H1 (cell line): ENCODE results near the gene MEP1A. TPM values are rescaled to one million over a fixed set of nuclear protein-coding genes. Genes with fewer than 3 reads are reported as not detected.

ENCODE experiments used
- CTCF ChIA-PET: fragments of 300-600 bp; sonication (Branson Sonifier 250); formaldehyde crosslinking; loops from one replicate; lab custom pipeline; 2021; ENCODE audit not compliant: partially characterized antibody; lab: Charles Lee
- POLR2A ChIA-PET: fragments of 300-600 bp; sonication (Branson Sonifier 250); formaldehyde crosslinking; loops from one replicate; lab custom pipeline; 2021; ENCODE audit warnings: inconsistent platforms; ENCODE audit not compliant: partially characterized antibody; lab: Charles Lee
- DNase-seq, 2 experiments: peaks; one replicate each; pipeline versions ENCODE4 v3.0.0 to v3.0.0-alpha.2; 2010 to 2022; ENCODE audit warnings: low spot score in 2 of 2, low read depth in 1 of 2, mixed read lengths in 1 of 2
- FAIRE-seq: peaks from 2 replicates; lab custom pipeline; 2011; peaks lifted over from hg19 to GRCh38; lab: Jason Lieb, UNC
- H2AFZ ChIP-seq: 2 replicates; pipeline ENCODE4 v1.8.1; 2012; ENCODE audit warnings: low read length, inconsistent platforms
- H2AK5ac ChIP-seq: 2 replicates; pipeline ENCODE4 v1.6.1; 2013; ENCODE audit warnings: low read depth, low read length
- H2BK120ac ChIP-seq: replicated peaks from 2 replicates; pipeline ENCODE3; 2013; ENCODE audit warnings: low read depth, low read length, inconsistent platforms
- H2BK12ac ChIP-seq: 2 replicates; pipeline ENCODE4 v1.6.1; 2013; ENCODE audit warnings: low read depth, low read length
- H2BK15ac ChIP-seq: 2 replicates; pipeline ENCODE4 v1.6.1; 2013; ENCODE audit warnings: low read length
- H2BK20ac ChIP-seq: 2 replicates; pipeline ENCODE4 v1.6.1; 2013; ENCODE audit warnings: low read length
- H2BK5ac ChIP-seq: 2 replicates; pipeline ENCODE4 v1.6.1; 2013; ENCODE audit warnings: low read depth, low read length
- H3K14ac ChIP-seq: 2 replicates; pipeline ENCODE4 v1.6.1; 2013; ENCODE audit warnings: inconsistent platforms; ENCODE audit not compliant: insufficient read length
- H3K18ac ChIP-seq: 2 replicates; pipeline ENCODE4 v1.6.1; 2013; ENCODE audit warnings: low read length; ENCODE audit errors: extremely low read depth
- H3K23ac ChIP-seq: 2 replicates; pipeline ENCODE4 v1.6.1; 2013; ENCODE audit warnings: inconsistent platforms; ENCODE audit not compliant: insufficient read length
- H3K23me2 ChIP-seq: 2 replicates; pipeline ENCODE4 v1.6.1; 2013; ENCODE audit warnings: low read depth, low read length
- H3K27ac ChIP-seq: 2 replicates; pipeline ENCODE4 v1.6.1; 2011; ENCODE audit warnings: low read depth, low read length, inconsistent platforms
- H3K27me3 ChIP-seq, 4 experiments: replicated peaks in 1 of 4; 1 replicate in 1 of 4; 2 replicates in 3 of 4; pipeline versions ENCODE4 v1.6.1 to v1.8.1; 2011 to 2013; ENCODE audit warnings: low read length in 3 of 4, mild to moderate bottlenecking in 3 of 4, inconsistent platforms in 2 of 4, mixed read lengths in 2 of 4, moderate library complexity in 1 of 4; ENCODE audit not compliant: control insufficient read depth in 3 of 4, insufficient read depth in 3 of 4; ENCODE audit errors: extremely low read depth in 1 of 4
- H3K36me3 ChIP-seq, 4 experiments: 2 replicates each; pipeline versions ENCODE4 v1.6.1 to v1.8.1; 2011 to 2013; ENCODE audit warnings: mild to moderate bottlenecking in 4 of 4, low read length in 3 of 4, moderate library complexity in 2 of 4, control low read depth in 1 of 4, inconsistent platforms in 1 of 4; ENCODE audit not compliant: insufficient read depth in 4 of 4, control insufficient read depth in 2 of 4
- H3K4ac ChIP-seq: replicated peaks from 2 replicates; pipeline ENCODE3; 2013; ENCODE audit warnings: low read length, low read depth, mixed read lengths, inconsistent platforms; ENCODE audit not compliant: insufficient read length
- H3K4me1 ChIP-seq, 4 experiments: replicated peaks in 1 of 4; 1 replicate in 1 of 4; 2 replicates in 3 of 4; pipeline versions ENCODE4 v1.6.1 to v1.8.1; 2011 to 2013; ENCODE audit warnings: low read length in 3 of 4, inconsistent platforms in 2 of 4, mixed read lengths in 1 of 4; ENCODE audit not compliant: insufficient read depth in 4 of 4, control insufficient read depth in 3 of 4
- H3K4me2 ChIP-seq, 2 experiments: 2 replicates each; pipeline versions ENCODE4 v1.6.1 to v1.8.1; 2011 to 2013; ENCODE audit warnings: low read depth in 2 of 2, low read length in 2 of 2, control low read depth in 1 of 2, inconsistent platforms in 1 of 2, mild to moderate bottlenecking in 1 of 2; ENCODE audit not compliant: insufficient read depth in 1 of 2
- H3K4me3 ChIP-seq, 4 experiments: fragments of 200-600, 300-600 bp in 1 of 4; sonication (generic), shearing (Covaris generic), sonication (Bioruptor Twin) in 1 of 4; 2 replicates each; pipeline versions ENCODE4 v1.5.1 to v1.8.1; 2011 to 2016; ENCODE audit warnings: low read length in 4 of 4, low read depth in 3 of 4, control low read depth in 2 of 4, inconsistent platforms in 2 of 4, mild to moderate bottlenecking in 2 of 4, mixed read lengths in 1 of 4, moderate library complexity in 1 of 4; ENCODE audit not compliant: insufficient read depth in 2 of 4; ENCODE audit errors: extremely low read depth in 1 of 4
- H3K56ac ChIP-seq: replicated peaks from 2 replicates; pipeline ENCODE3; 2013; ENCODE audit warnings: low read depth, mild to moderate bottlenecking, mixed read lengths, low read length, inconsistent platforms; ENCODE audit not compliant: insufficient read length
- H3K79me1 ChIP-seq: 2 replicates; pipeline ENCODE4 v1.6.1; 2013; ENCODE audit warnings: low read depth, low read length, control low read depth
- H3K79me2 ChIP-seq, 2 experiments: 2 replicates each; pipeline versions ENCODE4 v1.6.1 to v1.8.1; 2012 to 2013; ENCODE audit warnings: low read length in 2 of 2, mild to moderate bottlenecking in 2 of 2, inconsistent platforms in 1 of 2; ENCODE audit not compliant: insufficient read depth in 2 of 2, control insufficient read depth in 1 of 2
- H3K9ac ChIP-seq, 4 experiments: replicated peaks in 1 of 4; 1 replicate in 1 of 4; 2 replicates in 3 of 4; pipeline versions ENCODE4 v1.6.1 to v1.8.1; 2011 to 2013; ENCODE audit warnings: low read depth in 3 of 4, low read length in 3 of 4, control low read depth in 2 of 4, mild to moderate bottlenecking in 2 of 4, moderate library complexity in 2 of 4, inconsistent platforms in 1 of 4; ENCODE audit errors: extremely low read depth in 1 of 4
- H3K9me3 ChIP-seq, 2 experiments: 2 replicates each; pipeline versions ENCODE4 v1.6.1 to v1.8.1; 2012 to 2013; ENCODE audit warnings: mild to moderate bottlenecking in 2 of 2, moderate library complexity in 2 of 2, control low read depth in 1 of 2, inconsistent platforms in 1 of 2, low read depth in 1 of 2, low read length in 1 of 2, mixed read lengths in 1 of 2; ENCODE audit not compliant: insufficient read depth in 2 of 2
- H4K20me1 ChIP-seq, 2 experiments: replicated peaks in 1 of 2; 2 replicates each; pipeline versions ENCODE3 to v1.8.1; 2011 to 2013; ENCODE audit warnings: inconsistent platforms in 2 of 2, low read length in 2 of 2, mild to moderate bottlenecking in 1 of 2; ENCODE audit not compliant: insufficient read depth in 2 of 2, control insufficient read depth in 1 of 2
- H4K5ac ChIP-seq: 2 replicates; pipeline ENCODE4 v1.6.1; 2013; ENCODE audit warnings: low read length, low read depth, mixed read lengths, inconsistent platforms; ENCODE audit not compliant: insufficient read length
- H4K8ac ChIP-seq: 2 replicates; pipeline ENCODE4 v1.8.0; 2013; ENCODE audit warnings: mild to moderate bottlenecking, moderate library complexity, low read length, inconsistent platforms; ENCODE audit not compliant: insufficient read depth; ENCODE audit errors: extremely low read depth
- H4K91ac ChIP-seq: replicated peaks from 2 replicates; pipeline ENCODE3; 2013; ENCODE audit warnings: low read length, mixed read lengths, inconsistent platforms; ENCODE audit not compliant: insufficient read length
- ATF3 ChIP-seq: IDR thresholded peaks from 2 replicates; pipeline ENCODE4 v1.6.1; 2011; ENCODE audit warnings: low read depth, mild to moderate bottlenecking, low read length; ENCODE audit not compliant: insufficient read depth
- BRCA1 ChIP-seq: IDR thresholded peaks from 2 replicates; pipeline ENCODE4 v1.6.1; 2012; ENCODE audit warnings: low read depth, low read length, improper control_type of control experiment
- CBX8 ChIP-seq: fragments of 300-800, 300-1000 bp; sonication (generic); IDR thresholded peaks from 2 replicates; pipeline ENCODE4 v1.7.1; 2016; ENCODE audit warnings: low read depth, low read length, borderline replicate concordance
- CHD1 ChIP-seq: IDR thresholded peaks from 2 replicates; pipeline ENCODE4 v1.6.1; 2012; ENCODE audit warnings: low read depth, low read length, improper control_type of control experiment
- MAX ChIP-seq: IDR thresholded peaks from 2 replicates; pipeline ENCODE4 v1.6.1; 2012; ENCODE audit warnings: inconsistent platforms
- RAD21 ChIP-seq, 2 experiments: IDR thresholded peaks in 1 of 2; conservative IDR thresholded peaks in 1 of 2; 2 replicates each; pipeline ENCODE4 v1.6.1; 2011; ENCODE audit warnings: low read depth in 2 of 2, low read length in 2 of 2, improper control_type of control experiment in 1 of 2, inconsistent platforms in 1 of 2, mild to moderate bottlenecking in 1 of 2, moderate library complexity in 1 of 2
- RXRA ChIP-seq: IDR thresholded peaks from 2 replicates; pipeline ENCODE4 v1.6.1; 2011; ENCODE audit warnings: low read depth, mild to moderate bottlenecking, low read length, moderate library complexity; ENCODE audit not compliant: insufficient read depth
- SAP30 ChIP-seq: fragments of 300-600 bp; sonication (generic); IDR thresholded peaks from 2 replicates; pipeline ENCODE4 v1.7.1; 2012; ENCODE audit warnings: low read length, moderate library complexity, mild to moderate bottlenecking, inconsistent platforms; ENCODE audit not compliant: insufficient read depth, insufficient replicate concordance
- SIN3A ChIP-seq, 2 experiments: IDR thresholded peaks in 1 of 2; conservative IDR thresholded peaks in 1 of 2; 2 replicates each; pipeline ENCODE4 v1.6.1; 2011 to 2012; ENCODE audit warnings: low read length in 2 of 2, improper control_type of control experiment in 1 of 2, low read depth in 1 of 2, mild to moderate bottlenecking in 1 of 2
- TBP ChIP-seq: IDR thresholded peaks from 2 replicates; pipeline ENCODE4 v1.6.1; 2011; ENCODE audit warnings: low read depth, low read length, improper control_type of control experiment
- TEAD4 ChIP-seq: IDR thresholded peaks from 2 replicates; pipeline ENCODE4 v1.6.1; 2012; ENCODE audit warnings: low read depth, low read length, inconsistent platforms, mixed read lengths
- WGBS, 2 experiments: shearing (Covaris generic) in 1 of 2; methylation state at CpG; one replicate each; pipeline versions ENCODE4 v1.1.6 to v1.1.7; 2013 to 2015; ENCODE audit warnings: low lambda C conversion rate in 2 of 2, mixed read lengths in 2 of 2, inconsistent platforms in 1 of 2, low coverage in 1 of 2, missing lambda C conversion rate in 1 of 2; ENCODE audit not compliant: insufficient replicate concordance in 2 of 2, insufficient coverage in 1 of 2, insufficient read length in 1 of 2; ENCODE audit errors: extremely low coverage in 1 of 2, missing lambda C conversion rate in 1 of 2; 5-methylcytosine and 5-hydroxymethylcytosine counted together
- polyA plus RNA-seq, 7 experiments: library from polyadenylated mRNA; depleted of rRNA in 3 of 7; stranded (reverse) in 5 of 7; unstranded in 2 of 7; fragments of >200 nt in 5 of 7; fragments of 200-250 nt in 2 of 7; gene quantifications; 1 replicate in 5 of 7; 2 replicates in 1 of 7; 4 replicates in 1 of 7; pipeline versions ENCODE4 v1.2.1 to v1.2.3, GENCODE V29; 2011 to 2013; ENCODE audit warnings: missing spikeins in 2 of 7, mixed read lengths in 2 of 7
- total RNA-seq: library from RNA; stranded (reverse); fragmentation: NEBNext Ultra II Directional; extraction: Animal tissue kit (Norgen Biotek cat#: 25700); gene quantifications from 2 replicates; pipeline ENCODE4 v1.2.1, GENCODE V29; 2021

MEP1A gene
- total and polyA plus RNA-seq, 2 of the 8 experiments (the other 6 are each of a cell fraction or from before 2014, with no cell fraction given): 0.03 TPM; not detected in 1

DNA sequence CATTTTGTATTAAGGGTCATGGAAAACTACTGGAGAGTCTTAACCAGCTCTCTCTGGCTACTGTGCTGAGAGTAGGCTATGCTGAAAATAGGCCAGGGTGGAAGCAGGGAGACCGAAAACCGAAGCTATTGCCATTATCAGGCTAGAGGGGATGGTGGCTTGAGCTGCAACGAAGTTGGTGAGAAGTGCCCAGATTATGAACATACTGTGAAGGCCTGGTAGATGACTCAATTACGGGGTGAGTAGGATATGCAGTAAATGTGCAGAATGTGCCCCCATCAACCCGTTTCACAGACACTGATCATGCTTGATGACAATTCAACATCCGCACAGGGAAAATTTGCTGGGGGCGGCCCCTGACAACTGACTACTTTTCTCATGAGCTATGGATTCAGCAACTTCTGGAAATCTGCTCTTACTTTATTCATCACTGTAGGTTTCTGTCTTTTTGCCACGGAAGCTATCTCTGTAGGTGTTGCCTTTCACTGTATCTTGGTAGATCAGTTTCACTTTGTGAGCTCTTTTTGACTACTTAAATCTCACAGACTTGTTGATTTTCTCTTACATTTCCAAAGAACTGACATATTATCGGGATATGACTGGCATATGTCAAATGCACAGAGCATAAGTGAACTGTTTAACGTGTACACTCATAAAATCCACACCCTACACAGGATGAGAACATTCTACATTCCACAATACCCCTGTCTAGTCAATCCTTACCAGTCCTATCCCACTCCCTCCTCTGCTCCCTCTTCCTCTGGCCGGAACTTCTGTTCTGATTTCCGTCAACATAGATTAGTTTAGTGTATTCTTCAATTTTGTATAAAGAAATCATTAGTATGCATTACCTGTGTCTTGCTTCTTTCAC, 15.5 kb upstream of the MEP1A start:
- Histone ChIP-seq H3K56ac (no peak overlapping the region), H3K27ac (no peak overlapping the region), H4K91ac (no peak overlapping the region), H3K9ac (no peak overlapping the region), H3K4me1 (no peaks in the 10 kb centered on the region), H3K18ac (no peak overlapping the region), H3K27me3 (no peaks in the 10 kb centered on the region), H2AK5ac (no peak overlapping the region), H2BK5ac (no peak overlapping the region), H4K5ac (no peak overlapping the region), H3K4ac (no peak overlapping the region), H3K4me3 (no peak overlapping the region), H3K14ac (no peak overlapping the region), H2BK15ac (no peak overlapping the region), H2BK20ac (no peak overlapping the region), H3K9me3 (no peaks in the 10 kb centered on the region), H3K23me2 (no peaks in the 10 kb centered on the region), H3K23ac (no peak overlapping the region), H4K20me1 (no peaks in the 10 kb centered on the region), H2AFZ (no peak overlapping the region), H3K79me1 (no peaks in the 10 kb centered on the region), H3K4me2 (no peak overlapping the region), H2BK12ac (no peak overlapping the region), H3K79me2 (no peaks in the 10 kb centered on the region), H3K36me3 (no peaks in the 10 kb centered on the region), H2BK120ac (no peak overlapping the region), H4K8ac (no peak overlapping the region)
- no peak for DNase-seq
- CTCF ChIA-PET: interaction anchor here (0.9 to 1.9 kb wide), 3 partner anchors 22 to 257 kb away, joined by 3 to 4 read pairs (median 3); no protein-coding TSS in a partner anchor
- no peak for FAIRE-seq
- POLR2A ChIA-PET: no interaction called here
- WGBS, 2 experiments: 91% methylated on average over 12 of the region's 12 CpGs; no CpG with 5 or more reads in 1 of the 2 experiments
- no peak for TF ChIP-seq RAD21 (IDR thresholded peaks at IDR 0.05 in 1 of 2, conservative IDR thresholded peaks at IDR 0.05 in 1 of 2; ENCODE audit: low read depth in 2 of 2, low read length in 2 of 2)
- TF ChIP-seq ATF3: no peak
- TF ChIP-seq SIN3A (conservative IDR thresholded peaks at IDR 0.05 in 1 of 2, IDR thresholded peaks at IDR 0.05 in 1 of 2; ENCODE audit: low read depth in 1 of 2, low read length in 2 of 2): no peak
- no peak for TF ChIP-seq BRCA1
- TF ChIP-seq TBP: no peak
- no peak for TF ChIP-seq CBX8
- no peak for TF ChIP-seq CHD1
- no peak for TF ChIP-seq RXRA
- no peak for TF ChIP-seq TEAD4
- TF ChIP-seq SAP30: no peak
- no peak for TF ChIP-seq MAX
